DND-41 (cell line): ENCODE results near the gene IQSEC1.

Experiments
- EZH2 ChIP-seq: IDR thresholded peaks from 3 replicates; pipeline ENCODE4 v1.6.1; 2012; ENCODE audit warnings: borderline replicate concordance, low read depth, mild to moderate bottlenecking, moderate library complexity, low read length, inconsistent platforms; ENCODE audit not compliant: severe bottlenecking
- TF ChIP-seq, protein P1 (sequence below): IDR thresholded peaks from 2 replicates; pipeline ENCODE4 v1.5.1; 2012; ENCODE audit warnings: borderline replicate concordance, low read length, moderate library complexity, mild to moderate bottlenecking; ENCODE audit not compliant: poor library complexity, severe bottlenecking; ENCODE audit errors: extremely low read depth

DNA sequence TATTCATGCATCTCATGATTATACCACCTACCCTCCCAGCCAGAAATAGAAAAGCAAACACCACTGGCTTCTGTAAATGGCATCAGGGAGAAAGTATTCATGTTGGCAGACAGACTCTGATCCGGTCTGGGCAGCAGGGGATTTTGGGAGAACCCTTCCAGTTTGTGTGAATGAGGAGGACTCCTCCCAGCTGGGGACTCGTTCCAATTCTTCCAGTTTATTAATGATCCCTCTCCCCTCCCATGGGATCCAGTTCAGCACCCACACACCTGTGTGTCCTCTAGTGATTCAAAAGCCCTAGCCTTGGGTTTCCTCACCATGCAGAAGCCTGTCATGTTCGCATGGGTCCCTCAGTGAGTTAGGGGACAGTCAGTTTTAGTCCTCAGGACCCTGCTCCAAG, 110.9 kb downstream of the IQSEC1 start:
- TF ChIP-seq, protein P1, sequence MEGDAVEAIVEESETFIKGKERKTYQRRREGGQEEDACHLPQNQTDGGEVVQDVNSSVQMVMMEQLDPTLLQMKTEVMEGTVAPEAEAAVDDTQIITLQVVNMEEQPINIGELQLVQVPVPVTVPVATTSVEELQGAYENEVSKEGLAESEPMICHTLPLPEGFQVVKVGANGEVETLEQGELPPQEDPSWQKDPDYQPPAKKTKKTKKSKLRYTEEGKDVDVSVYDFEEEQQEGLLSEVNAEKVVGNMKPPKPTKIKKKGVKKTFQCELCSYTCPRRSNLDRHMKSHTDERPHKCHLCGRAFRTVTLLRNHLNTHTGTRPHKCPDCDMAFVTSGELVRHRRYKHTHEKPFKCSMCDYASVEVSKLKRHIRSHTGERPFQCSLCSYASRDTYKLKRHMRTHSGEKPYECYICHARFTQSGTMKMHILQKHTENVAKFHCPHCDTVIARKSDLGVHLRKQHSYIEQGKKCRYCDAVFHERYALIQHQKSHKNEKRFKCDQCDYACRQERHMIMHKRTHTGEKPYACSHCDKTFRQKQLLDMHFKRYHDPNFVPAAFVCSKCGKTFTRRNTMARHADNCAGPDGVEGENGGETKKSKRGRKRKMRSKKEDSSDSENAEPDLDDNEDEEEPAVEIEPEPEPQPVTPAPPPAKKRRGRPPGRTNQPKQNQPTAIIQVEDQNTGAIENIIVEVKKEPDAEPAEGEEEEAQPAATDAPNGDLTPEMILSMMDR, result no peak
- no peak for TF ChIP-seq EZH2
